GM12864 (cell line): ENCODE data around the gene GABRG3.

ENCODE experiments used
- DNase-seq: peaks from one replicate; pipeline ENCODE4 v3.0.0-alpha.2; 2011; ENCODE audit warnings: low read depth
- H3K4me3 ChIP-seq: 2 replicates; pipeline ENCODE4 v1.5.1; 2011; ENCODE audit warnings: mild to moderate bottlenecking, low read depth, low read length, control low read depth
- TF ChIP-seq, protein P1 (sequence below): IDR thresholded peaks from 2 replicates; pipeline ENCODE4 v1.5.1; 2011; ENCODE audit warnings: low read depth, mild to moderate bottlenecking, moderate library complexity, low read length, control low read depth, inconsistent platforms; ENCODE audit errors: missing control alignments

The GABRG3 gene

DNA sequence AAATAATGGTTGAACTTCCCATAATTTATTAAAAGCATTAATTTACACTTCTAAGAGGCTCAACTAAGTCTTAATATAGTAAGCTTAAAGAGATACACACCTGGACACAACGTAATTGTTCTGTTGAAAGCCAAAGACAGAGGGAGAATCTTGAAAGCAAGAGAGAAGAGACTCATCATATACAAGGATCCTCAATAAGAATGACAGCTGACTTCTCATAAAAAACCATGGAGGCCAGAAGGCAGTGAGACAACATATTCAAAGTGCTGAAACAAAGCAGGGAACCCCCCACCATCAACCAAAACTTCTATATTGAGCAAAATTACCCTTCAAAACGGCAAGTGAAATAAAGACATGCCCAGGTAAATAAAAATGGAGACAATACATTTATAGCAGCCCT is 16.6 kb upstream of the GABRG3 start:
- TF ChIP-seq, protein P1, sequence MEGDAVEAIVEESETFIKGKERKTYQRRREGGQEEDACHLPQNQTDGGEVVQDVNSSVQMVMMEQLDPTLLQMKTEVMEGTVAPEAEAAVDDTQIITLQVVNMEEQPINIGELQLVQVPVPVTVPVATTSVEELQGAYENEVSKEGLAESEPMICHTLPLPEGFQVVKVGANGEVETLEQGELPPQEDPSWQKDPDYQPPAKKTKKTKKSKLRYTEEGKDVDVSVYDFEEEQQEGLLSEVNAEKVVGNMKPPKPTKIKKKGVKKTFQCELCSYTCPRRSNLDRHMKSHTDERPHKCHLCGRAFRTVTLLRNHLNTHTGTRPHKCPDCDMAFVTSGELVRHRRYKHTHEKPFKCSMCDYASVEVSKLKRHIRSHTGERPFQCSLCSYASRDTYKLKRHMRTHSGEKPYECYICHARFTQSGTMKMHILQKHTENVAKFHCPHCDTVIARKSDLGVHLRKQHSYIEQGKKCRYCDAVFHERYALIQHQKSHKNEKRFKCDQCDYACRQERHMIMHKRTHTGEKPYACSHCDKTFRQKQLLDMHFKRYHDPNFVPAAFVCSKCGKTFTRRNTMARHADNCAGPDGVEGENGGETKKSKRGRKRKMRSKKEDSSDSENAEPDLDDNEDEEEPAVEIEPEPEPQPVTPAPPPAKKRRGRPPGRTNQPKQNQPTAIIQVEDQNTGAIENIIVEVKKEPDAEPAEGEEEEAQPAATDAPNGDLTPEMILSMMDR: no peak
- DNase-seq: no peak
- H3K4me3 ChIP-seq: no peak overlapping the region

DNA sequence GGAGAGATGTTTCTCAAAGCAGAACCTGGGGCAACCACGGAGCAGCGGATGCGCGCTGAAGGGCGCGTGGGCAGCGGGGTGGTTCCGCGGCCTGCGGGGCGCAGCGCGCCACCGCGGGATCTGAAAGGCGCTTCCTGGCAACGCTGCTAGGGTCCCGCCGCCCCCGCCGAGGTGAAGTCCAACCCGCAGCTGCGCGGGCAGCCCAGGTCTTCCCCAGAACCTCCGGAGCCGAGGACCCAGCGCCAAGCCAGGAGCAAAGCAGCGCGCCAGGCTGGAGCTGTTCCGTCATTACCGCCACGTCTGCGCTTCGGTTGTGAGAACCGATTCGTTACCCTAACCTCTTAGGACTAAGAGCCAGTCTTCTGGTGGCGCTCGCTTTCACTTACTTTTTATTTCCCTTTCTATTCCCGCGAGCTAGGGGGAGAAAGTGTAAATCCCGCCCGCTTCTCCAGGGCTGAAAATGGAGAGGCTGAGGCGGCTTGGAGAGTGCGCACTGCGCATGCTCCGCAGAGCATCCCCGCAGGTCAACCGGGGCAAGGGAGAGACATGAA is 3.2 kb upstream of the GABRG3 start:
- H3K4me3 ChIP-seq: no peak overlapping the region
- no peak for DNase-seq
- TF ChIP-seq, protein P1: no peak

DNA sequence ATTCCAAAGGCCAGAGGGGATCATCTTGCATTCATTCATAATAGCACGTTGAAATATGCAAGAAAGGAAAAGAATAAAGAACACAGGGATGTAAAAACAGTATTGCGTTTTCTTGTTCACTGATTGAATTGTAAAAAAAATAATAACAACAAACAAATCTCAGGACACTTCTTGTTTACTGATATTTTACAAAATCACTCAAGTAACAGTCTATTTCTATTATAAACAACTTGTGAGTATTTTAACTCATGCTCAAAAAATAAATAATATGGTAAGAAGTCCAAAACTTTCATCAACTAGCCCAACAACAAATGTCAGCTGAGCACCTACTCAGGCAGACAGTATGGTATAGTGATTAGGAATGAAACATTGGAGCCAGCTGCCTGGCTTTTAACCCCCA is 2.2 kb upstream of the GABRG3 start:
- TF ChIP-seq, protein P1: no peak
- no peak overlapping the region for H3K4me3 ChIP-seq
- no peak for DNase-seq

DNA sequence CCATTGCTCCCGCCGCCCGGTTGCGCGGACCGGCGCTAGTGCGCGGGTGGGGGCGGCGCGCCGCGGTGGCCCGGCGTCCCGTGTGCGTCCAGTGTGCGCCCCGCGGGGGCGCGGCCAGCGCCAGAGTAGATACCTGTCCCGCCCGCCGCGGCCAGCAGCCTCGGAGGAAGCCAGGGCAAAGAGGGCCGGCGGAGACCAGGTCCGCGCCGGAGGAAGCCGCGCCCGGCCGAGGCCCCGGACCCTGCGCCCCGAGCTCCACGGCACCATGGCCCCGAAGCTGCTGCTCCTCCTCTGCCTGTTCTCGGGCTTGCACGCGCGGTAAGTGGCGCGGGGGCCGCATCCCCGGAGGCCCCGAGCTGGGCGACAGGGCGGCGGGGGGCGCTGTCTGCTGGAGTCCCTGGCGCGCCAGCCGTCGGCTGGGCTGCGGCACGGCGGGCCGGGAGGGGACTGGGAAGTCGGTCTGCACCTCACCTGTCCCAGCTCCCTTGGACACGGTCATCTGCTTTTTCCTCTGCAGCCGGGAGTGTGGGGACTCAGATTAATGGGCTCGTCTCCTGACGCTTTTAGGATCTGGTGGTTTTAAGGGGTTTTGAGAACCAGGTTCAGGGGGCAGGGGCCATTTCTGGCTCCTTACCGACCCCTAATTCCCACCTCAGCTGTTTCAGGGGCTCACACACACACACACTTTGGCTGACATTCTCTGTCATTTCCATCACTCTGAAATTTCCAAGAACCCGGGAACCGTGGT is 464 bp downstream of the GABRG3 start:
- no peak overlapping the region for H3K4me3 ChIP-seq
- no peak for DNase-seq
- TF ChIP-seq, protein P1: no peak

DNA sequence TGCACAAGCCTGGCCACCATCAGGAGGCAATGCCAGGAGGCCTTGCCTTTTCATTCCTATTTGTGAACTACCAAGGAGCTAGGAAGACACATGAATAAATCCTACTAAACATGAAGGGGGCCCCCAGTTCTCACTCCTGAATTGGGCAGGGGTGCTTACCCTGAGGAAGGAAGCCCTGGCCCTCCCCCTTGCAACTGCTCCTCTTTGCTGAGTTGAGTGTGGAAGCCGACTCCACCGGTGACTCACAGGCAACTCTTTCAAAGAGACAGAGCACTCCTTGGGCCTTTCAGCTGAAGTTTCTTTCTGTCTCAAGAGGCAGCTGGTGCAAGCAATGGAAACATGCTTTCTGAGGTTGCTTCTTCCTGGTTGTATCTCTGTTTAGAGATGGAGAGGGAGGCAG is 1.7 kb downstream of the GABRG3 start:
- H3K4me3 ChIP-seq: no peak overlapping the region
- TF ChIP-seq, protein P1: no peak
- no peak for DNase-seq

DNA sequence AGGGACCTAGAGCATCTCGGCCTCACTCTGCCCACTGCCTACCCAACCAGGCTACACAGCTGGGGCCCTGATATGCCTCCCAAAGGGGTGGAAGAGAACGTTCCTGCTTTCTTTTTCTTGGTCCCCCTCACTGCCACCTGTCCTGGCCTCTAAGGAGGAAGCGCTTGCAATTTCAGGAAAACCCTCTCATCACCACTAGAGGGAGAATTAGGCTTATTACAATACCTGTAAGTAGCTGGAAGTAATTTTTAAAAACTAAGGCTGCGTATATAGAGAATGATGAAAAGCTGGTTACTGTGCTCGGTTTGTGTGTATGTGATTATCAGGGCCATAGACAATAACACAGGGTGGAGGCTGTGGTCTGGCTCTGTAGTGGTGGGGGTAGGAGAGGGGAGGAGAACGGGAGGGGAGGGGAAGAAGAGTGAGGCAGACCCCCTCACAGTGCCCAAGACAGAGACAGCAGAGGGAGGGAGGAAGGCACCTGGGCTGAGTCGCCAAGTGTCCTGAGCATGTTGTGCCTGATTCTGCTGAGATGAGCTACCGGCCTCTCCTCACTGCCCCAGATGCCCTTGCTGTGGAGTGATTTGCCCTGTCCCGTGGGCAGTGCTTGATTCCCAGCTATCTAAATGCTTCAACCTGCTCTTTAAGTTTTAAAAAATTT is 3.3 kb downstream of the GABRG3 start:
- H3K4me3 ChIP-seq: no peak overlapping the region
- DNase-seq: no peak
- TF ChIP-seq, protein P1: no peak

DNA sequence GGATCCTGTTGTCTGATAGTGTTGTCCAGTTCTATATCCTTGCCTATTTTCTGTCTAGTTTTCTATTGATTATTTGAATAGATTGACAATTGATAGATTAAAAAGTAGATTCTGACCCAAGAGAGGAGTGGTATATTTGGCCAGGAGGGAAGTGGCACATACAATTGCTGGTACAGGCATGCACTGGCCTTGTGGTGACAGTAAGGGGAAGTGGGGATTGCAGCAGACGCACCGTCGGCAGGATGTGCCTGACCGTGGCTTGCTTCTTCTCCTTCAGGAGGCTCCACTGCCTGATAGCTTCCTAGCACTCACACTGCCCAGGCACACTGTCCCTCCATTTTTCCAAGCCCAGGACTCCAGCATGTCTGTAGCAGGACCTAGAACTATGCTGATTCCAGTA is 10.5 kb downstream of the GABRG3 start:
- H3K4me3 ChIP-seq: no peak overlapping the region
- TF ChIP-seq, protein P1: no peak
- DNase-seq: no peak
